Kidney (tissue), 14 donors: ENCODE data around the gene LRRC30. TPM values are rescaled to one million over a fixed set of nuclear protein-coding genes. Genes with fewer than 3 reads are reported as not detected.
A peak's percentile ranks its signal among the peaks of the same experiment; 100 is the strongest.

Experiments
- DNase-seq, 5 donors: peaks; one replicate each; pipeline ENCODE4 v3.0.0-alpha.2; 2013 to 2020
- FAIRE-seq: peaks from 2 replicates; lab custom pipeline; 2012; peaks lifted over from hg19 to GRCh38; lab: Jason Lieb, UNC
- H3K27ac ChIP-seq, 2 donors: one replicate each; pipeline ENCODE4 v1.7.0; 2013; ENCODE audit warnings: low read depth in 2 of 2, low read length in 2 of 2, inconsistent platforms in 1 of 2
- H3K27me3 ChIP-seq: one replicate; pipeline ENCODE4 v1.7.1; 2013; ENCODE audit warnings: low read length, inconsistent platforms; ENCODE audit not compliant: control insufficient read depth, insufficient read depth
- H3K36me3 ChIP-seq, 3 donors: one replicate each; pipeline versions ENCODE4 v1.7.0 to v1.7.1; 2013; ENCODE audit warnings: low read length in 3 of 3, control low read depth in 1 of 3, inconsistent platforms in 1 of 3; ENCODE audit not compliant: insufficient read depth in 3 of 3, control insufficient read depth in 2 of 3
- H3K4me1 ChIP-seq, 3 donors: one replicate each; pipeline versions ENCODE4 v1.7.0 to v1.7.1; 2013; ENCODE audit warnings: low read length in 3 of 3, inconsistent platforms in 1 of 3, low read depth in 1 of 3; ENCODE audit not compliant: control insufficient read depth in 2 of 3, insufficient read depth in 2 of 3
- H3K4me3 ChIP-seq, 3 donors: one replicate each; pipeline versions ENCODE4 v1.7.0 to v1.8.1; 2013; ENCODE audit warnings: low read length in 3 of 3, control low read depth in 1 of 3, inconsistent platforms in 1 of 3
- H3K9ac ChIP-seq, 3 donors: one replicate each; pipeline versions ENCODE4 v1.7.0 to v1.7.1; 2013; ENCODE audit warnings: low read length in 3 of 3, control low read depth in 1 of 3, inconsistent platforms in 1 of 3
- H3K9me3 ChIP-seq, 3 donors: one replicate each; pipeline versions ENCODE4 v1.7.0 to v1.7.1; 2013; ENCODE audit warnings: low read length in 3 of 3, control low read depth in 1 of 3, inconsistent platforms in 1 of 3; ENCODE audit not compliant: control insufficient read depth in 2 of 3, insufficient read depth in 1 of 3
- intact Hi-C: fragments of 100-400 bp; cut with DNase I; formaldehyde crosslinking; loops from one replicate; pipeline ENCODE4 v1.11.1; 2022
- polyA plus RNA-seq: library from polyadenylated mRNA; stranded (reverse); fragments of 350-450 nt; fragmentation: Illumina TruSeq; extraction: RNeasy Lipid Tissue Mini Kit (QIAGEN cat#74804); gene quantifications from one replicate; pipeline ENCODE4 v1.2.3, GENCODE V29; 2014; ENCODE audit warnings: low read depth, low replicate concordance; ENCODE audit not compliant: insufficient read depth
- total RNA-seq: library from RNA; stranded (reverse); fragmentation: NEBNext Ultra II Directional; extraction: Animal tissue kit (Norgen Biotek cat#: 25700); gene quantifications from one replicate; pipeline ENCODE4 v1.2.1, GENCODE V29; 2021
- TF ChIP-seq, protein P1 (sequence below): IDR thresholded peaks from 3 replicates; pipeline ENCODE4 v1.5.1; 2012; ENCODE audit warnings: mild to moderate bottlenecking, moderate library complexity, borderline replicate concordance; ENCODE audit not compliant: insufficient read depth; ENCODE audit errors: extremely low read depth
- donor health status: control.
- donor health status: control.
- donor health status: control.
- donor health status: control.
- donor health status: control.
- donor health status: DM: yes; HTN: yes; CAD: no.
- donor health status: Normal renal cell carcinoma (clear cell type).

The LRRC30 gene
- total and polyA plus RNA-seq, 2 donors from 2014 or later = not detected

DNA sequence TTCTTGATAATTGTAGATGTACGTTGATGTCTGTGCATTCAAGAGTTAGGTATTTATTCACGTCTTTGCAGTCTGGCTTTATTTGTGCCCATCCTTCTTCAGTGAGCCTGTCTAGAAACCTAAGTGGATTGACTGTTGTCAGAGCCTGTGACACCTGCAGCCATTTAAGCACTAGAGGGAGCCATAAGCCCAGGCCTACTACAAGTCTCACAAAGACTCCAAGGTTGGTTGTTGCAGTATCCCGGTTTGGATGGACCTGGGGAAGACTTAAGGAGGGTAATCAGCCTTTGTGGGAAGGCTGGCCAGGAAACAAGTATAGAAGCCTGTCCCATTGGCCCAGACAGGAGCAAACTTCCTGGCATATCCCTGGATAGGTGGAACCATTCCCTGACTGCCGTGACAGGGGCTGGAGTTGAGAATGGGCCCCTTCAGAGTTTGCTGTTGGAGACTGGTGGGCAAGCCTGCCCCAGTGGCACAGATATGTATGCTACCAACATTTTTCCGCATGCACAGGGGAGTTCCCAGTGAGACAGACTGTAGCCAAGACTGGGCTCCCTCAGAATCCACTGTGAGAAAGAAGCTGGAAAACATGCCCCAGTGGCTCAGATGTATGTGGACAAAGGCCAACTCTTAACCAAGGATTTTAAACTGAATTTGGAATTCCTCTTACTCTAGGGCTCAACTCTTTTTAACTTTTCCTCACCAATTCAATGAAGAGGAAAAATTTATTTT, 9.3 kb upstream of the LRRC30 start:
- Histone ChIP-seq H3K4me3 (no peak overlapping the region), H3K27me3 (no peaks in the 10 kb centered on the region), H3K9ac (no peak overlapping the region), H3K27ac (no peak overlapping the region), H3K4me1 (no peaks in the 10 kb centered on the region), H3K36me3 (no peaks in the 10 kb centered on the region), H3K9me3 (no peaks in the 10 kb centered on the region)
- intact Hi-C loops = no loop called here
- TF ChIP-seq, protein P1, sequence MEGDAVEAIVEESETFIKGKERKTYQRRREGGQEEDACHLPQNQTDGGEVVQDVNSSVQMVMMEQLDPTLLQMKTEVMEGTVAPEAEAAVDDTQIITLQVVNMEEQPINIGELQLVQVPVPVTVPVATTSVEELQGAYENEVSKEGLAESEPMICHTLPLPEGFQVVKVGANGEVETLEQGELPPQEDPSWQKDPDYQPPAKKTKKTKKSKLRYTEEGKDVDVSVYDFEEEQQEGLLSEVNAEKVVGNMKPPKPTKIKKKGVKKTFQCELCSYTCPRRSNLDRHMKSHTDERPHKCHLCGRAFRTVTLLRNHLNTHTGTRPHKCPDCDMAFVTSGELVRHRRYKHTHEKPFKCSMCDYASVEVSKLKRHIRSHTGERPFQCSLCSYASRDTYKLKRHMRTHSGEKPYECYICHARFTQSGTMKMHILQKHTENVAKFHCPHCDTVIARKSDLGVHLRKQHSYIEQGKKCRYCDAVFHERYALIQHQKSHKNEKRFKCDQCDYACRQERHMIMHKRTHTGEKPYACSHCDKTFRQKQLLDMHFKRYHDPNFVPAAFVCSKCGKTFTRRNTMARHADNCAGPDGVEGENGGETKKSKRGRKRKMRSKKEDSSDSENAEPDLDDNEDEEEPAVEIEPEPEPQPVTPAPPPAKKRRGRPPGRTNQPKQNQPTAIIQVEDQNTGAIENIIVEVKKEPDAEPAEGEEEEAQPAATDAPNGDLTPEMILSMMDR = peak; percentile 56
- FAIRE-seq = no peak
- peak in 4 of 5 donors; percentile 69 to 83 (median 76) for DNase-seq

DNA sequence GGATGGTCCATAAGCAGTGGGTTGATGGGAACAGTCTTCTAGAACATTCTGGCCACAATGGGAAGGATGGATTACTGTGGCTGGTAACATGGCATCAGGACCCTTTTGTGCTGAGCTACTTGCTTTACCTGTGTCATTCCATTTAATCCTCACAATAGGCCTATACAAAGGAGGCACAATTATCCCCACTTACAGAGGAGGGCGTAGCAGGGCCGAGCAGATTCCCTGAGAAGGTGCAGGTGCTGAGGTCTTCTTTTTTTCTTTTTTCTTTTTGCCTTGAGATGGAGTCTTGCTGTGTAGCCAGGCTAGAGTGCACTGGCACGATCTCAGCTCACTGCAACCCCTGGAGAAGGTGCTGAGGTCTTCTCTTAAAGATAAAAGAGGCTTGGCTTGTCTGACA, 6.7 kb upstream of the LRRC30 start:
- no peaks in the 10 kb centered on the region for H3K36me3 ChIP-seq
- TF ChIP-seq, protein P1 = no peak
- FAIRE-seq (no peak), DNase-seq (no peak)
- no peaks in the 10 kb centered on the region for H3K27me3 ChIP-seq
- no peaks in the 10 kb centered on the region for H3K9me3 ChIP-seq
- intact Hi-C loops = no loop called here
- H3K4me1 ChIP-seq = no peaks in the 10 kb centered on the region
- no peak overlapping the region for H3K27ac ChIP-seq
- no peak overlapping the region for H3K9ac ChIP-seq
- no peak overlapping the region for H3K4me3 ChIP-seq

DNA sequence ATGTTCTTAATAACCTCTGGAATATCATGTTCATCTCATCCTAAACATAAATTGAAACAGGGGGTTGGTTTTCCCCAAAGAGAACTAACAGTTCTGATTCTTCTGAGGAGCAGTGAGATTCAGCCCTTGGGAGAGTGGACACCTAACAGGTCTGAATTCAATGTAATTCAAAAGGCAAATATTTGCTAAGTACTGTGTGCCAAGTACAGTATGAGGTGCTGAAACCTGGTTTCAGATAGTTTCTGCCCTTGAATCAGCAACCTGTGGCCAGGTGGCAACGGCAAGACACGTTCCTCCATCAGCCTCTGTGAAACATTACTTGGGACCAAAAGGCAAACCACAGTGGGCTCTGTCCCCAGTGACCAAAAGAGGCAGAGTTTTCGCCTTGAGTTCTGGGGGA, 1.3 kb downstream of the LRRC30 start:
- no peak for FAIRE-seq

More for the DNA sequence above, 1.3 kb downstream of the LRRC30 start:
- Histone ChIP-seq H3K36me3 (no peaks in the 10 kb centered on the region), H3K9ac (no peak overlapping the region), H3K27me3 (no peaks in the 10 kb centered on the region), H3K27ac (no peak overlapping the region), H3K4me1 (no peaks in the 10 kb centered on the region), H3K4me3 (no peak overlapping the region), H3K9me3 (no peaks in the 10 kb centered on the region)
- TF ChIP-seq, protein P1 = no peak
- DNase-seq = no peak
- intact Hi-C loops = no loop called here
